ENCODE measurements around the gene HOXA10.

HOXA10 gene

DNA sequence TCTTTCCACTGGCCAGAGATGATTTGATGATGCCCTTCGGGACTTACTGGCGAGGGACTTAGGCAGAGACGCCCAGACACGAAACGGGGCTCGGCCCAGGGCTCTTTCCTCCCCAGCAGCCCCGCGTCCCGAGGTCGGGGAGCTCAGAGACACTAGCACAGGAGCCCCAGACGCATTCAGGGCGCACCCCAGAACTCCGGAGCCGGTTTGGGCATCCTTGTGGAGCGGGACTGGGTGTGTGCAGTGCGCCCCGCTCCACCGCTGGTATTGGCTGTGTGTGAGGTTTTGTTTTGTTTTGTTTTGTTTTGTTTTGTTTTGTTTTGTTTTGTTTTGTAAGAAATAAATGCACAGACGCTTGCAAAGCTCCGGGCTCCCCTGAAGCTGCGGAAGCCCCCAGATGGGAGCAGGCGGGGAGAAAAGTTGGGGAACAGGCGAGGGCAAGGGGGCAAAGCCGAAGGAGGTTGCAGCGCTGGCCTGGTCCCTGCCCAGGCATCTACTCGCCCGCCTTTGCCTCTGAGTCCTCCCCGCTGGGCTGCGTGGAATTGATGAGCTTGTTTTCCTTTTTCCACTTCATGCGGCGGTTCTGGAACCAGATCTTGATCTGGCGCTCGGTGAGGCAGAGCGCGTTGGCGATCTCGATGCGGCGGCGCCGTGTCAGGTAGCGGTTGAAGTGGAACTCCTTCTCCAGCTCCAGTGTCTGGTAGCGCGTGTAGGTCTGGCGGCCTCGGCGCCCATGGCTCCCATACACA, 28.8 kb downstream of the HOXA10 start:
- no peak for DNase-seq (ENCODE audit: low read depth)

DNA sequence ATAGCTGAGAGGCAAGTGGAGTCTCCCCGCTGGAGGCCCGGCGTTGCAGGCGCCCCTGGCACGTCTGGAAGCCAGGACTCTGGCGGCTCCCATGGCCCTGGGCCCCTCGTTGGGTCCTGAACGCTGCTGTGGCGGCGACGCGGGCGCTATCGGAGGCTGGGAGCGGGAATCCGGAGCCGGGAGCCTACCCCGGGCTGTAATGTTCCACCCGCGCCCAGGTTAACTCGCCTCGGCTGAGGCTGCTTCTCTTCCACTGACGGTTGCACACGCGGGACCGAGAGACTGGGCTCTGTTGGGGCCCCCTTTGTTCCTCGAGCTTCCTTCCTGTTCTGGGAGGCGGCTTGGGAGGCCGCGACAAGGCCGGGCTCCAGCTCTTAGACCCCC, 29.3 kb downstream of the HOXA10 start:
- no peak for DNase-seq (ENCODE audit: low read depth)

DNA sequence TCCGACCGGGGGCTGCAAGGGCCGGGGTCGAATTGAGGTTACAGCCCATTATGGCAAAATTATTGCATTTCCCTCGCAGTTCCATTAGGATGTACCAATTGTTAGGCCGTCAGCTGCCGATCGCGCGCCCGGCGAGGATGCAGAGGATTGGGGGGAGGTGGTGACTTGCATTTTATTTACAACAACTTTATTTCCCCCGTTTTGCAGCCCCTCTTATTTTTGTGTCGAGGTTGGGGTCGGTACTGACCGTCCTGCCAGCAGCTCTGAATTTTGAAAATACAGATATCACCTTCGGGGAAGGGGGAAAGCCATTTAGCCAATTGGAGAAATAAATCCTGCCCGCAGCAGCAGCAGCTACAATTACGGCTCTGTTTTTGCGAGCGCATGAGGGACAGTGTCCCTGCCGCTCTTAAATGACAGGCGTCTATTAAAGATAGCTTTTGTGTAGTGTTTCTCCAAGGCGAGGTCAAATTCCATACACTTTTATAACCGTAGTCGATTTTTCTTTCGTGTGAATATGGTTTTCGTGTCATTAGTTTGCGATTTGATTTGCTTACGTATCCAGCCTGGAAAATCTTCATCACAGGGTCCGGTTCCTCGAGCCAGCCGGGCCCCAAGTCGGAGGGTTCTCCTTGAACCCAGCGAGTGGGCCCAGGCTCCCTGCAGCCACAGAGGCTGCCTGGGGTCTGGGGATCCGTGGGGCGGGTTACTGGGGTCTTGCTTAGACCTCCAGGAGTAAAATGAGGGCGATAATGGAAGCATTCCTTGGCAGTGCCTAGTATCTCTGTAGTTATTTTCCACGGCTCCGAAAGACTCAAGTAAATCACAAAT, 30.0 kb downstream of the HOXA10 start:
- DNase-seq (ENCODE audit: low read depth), result no peak

DNA sequence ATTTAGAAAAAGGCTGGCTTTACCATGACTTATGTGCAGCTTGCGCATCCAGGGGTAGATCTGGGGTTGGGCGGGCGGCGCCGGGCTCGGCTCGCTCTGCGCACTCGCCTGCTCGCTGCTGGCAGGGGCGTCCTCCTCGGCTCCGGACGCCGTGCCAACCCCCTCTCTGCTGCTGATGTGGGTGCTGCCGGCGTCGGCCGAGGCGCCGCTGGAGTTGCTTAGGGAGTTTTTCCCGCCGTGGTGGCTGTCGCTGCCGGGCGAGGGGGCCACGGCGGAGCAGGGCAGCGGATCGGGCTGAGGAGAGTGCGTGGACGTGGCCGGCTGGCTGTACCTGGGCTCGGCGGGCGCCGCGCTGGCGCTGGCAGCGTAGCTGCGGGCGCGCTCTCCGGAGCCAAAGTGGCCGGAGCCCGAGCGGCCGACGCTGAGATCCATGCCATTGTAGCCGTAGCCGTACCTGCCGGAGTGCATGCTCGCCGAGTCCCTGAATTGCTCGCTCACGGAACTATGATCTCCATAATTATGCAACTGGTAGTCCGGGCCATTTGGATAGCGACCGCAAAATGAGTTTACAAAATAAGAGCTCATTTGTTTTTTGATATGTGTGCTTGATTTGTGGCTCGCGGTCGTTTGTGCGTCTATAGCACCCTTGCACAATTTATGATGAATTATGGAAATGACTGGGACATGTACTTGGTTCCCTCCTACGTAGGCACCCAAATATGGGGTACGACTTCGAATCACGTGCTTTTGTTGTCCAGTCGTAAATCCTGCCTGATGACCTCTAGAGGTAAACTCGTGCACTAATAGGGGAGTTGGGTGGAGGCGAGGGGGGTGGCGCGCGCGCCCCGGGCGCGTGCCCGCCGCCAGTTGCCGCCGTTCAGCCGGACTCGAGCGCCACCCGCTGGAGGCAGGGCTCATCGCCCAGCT, 30.8 kb downstream of the HOXA10 start, which contains the start of gene HOXA5:
HOXA5 (minus strand) TSS at position 659 of the 927 bp plus-strand sequence; CDS start at position 585, 74 bp downstream.
- DNase-seq (ENCODE audit: low read depth), result no peak

GRCh38 chr7:27142580-27143022, 31.5 kb downstream of the HOXA10 start:
- DNase-seq (ENCODE audit: low read depth), result no peak

DNA sequence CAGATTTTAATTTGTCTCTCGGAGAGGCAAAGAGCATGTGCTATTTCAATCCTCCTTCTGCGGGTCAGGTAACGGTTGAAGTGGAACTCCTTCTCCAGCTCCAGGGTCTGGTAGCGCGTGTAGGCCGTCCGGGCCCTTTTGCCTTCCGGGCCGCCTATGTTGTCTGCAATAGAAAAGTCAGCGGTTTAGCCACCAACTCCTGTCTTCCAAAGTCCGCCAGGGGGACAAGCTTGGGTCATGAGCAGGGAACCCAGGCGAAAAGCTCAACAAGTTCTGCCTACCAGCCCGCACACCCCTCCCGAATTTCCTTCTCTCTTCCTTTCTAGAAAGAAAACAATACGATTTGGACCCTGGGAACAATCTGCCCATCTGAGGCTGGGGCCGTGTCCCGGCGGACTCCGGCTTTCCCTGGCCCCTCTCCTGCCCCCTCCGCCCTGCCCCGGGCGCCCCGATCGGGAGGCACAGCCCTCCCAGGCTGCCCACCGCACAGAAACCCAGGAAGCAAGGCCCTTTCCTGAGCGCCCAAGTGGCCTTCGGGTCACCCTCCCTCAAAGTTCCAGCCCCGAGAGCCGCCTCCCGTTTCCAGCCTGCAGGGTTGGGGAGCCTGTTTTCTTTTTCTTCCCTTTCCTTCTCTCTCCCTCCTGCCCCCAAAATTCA, 32.1 kb downstream of the HOXA10 start:
- DNase-seq (ENCODE audit: low read depth), result no peak

DNA sequence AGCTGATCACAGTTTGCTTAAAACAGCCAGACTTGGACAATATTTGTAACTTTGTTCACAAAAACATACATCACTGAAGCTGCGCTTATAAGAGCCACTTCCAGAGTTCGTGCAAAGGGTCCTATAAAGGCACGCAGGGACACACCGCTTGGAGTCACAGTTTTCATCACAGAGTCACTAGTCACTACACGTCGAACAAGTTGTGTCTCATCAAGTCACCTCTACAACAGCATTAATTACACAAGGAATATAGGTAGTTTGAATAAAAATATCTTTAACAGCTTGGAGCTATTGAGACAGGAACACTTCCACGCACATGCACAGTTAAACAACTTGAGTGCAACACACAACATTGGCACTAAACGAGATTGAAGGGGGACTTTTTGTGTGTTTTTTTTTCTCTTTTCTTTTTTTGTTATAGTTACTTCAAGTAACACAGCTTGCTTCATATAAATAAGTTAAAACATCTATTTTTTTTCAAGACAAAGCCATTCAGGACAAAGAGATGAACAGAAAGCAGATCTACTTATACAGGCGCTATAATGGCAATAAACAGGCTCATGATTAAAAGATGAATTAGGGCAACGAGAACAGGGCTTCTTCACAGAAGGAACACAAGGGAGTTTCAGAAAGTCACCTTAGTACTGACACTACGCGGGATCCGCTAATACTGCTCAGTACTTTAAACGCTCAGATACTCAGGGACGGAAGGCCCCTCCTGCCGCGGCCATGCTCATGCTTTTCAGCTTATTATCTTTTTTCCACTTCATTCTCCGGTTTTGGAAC, 32.8 kb downstream of the HOXA10 start:
- DNase-seq (ENCODE audit: low read depth), result no peak

GRCh38 chr7:27140126-27140857, 33.8 kb downstream of the HOXA10 start:
- no peak for DNase-seq (ENCODE audit: low read depth)

DNA sequence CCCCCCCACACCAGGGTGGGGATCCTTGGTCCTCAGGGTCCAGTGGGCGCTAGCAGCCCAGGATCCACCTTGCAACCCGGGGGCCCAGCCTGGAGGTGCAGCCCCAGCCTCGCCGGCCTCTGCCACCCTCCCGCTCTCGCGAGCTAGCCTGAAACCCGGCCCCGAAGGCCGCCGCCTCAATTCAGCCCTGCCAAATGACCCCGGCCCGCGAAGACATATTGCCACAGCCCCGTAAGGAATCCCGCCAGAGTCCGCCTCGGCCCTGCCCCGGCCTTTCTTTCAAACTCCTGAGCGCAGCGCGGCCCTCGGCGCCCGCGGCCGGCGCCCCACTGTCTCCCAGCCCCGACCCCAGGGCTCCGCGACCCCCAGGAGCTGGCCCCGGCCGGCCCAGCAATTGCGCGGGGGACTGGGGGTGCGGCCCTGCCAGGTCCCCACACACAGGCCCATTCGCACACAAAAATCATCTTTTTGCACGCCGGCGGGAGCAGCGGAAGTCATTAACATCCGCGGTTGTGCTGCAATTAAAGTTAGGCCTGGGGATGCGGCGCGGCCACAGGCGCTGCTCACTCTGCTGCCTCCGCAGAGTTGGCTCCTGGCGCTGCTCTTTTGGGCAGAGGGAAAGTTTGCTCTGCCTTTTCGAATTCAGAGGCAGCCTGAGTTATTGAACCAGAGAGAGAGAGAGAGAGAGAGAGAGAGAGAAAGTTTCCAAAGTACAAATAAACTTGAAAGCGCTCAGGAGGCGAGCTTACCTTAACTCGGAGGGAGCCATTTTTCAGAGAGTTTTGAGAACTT, 34.6 kb downstream of the HOXA10 start:
- DNase-seq (ENCODE audit: low read depth), result no peak

DNA sequence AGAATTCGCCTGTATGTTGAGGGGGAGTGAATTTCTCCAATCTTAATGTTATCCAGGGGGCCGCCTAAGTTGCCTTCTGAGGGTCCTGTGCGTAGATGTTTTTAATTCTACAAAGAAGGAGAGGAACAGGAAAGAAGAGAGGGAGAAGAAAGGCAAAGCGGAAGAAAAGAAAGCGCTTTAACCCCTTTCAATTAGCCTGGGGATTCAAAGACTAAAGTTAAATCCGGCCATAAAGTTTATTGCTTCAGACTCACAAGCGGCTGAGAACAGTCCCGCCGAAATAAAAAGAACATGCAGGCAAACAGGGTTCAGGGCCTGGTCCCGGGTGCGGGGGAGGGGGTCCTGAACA, 35.2 kb downstream of the HOXA10 start:
- no peak for DNase-seq (ENCODE audit: low read depth)

DNA sequence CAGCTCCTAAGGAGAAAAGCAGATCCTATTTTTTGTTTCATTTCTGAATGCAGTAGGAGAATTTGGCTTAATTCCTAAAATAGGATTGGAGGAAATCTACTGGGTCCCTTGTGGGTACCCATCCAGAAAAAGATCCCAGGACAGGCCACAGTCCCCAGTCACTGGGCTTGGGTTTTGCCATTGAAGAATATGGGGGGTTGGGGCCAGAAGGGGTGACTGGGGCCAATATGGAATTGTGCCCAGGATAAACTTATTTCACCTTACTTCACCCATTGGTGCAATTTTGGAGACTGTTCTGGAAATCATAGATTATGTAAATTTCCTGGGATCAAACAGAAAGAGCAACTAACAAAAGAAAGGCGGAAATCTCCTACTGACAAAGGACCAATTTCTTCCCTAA, 35.6 kb downstream of the HOXA10 start:
- no peak for DNase-seq (ENCODE audit: low read depth)

DNA sequence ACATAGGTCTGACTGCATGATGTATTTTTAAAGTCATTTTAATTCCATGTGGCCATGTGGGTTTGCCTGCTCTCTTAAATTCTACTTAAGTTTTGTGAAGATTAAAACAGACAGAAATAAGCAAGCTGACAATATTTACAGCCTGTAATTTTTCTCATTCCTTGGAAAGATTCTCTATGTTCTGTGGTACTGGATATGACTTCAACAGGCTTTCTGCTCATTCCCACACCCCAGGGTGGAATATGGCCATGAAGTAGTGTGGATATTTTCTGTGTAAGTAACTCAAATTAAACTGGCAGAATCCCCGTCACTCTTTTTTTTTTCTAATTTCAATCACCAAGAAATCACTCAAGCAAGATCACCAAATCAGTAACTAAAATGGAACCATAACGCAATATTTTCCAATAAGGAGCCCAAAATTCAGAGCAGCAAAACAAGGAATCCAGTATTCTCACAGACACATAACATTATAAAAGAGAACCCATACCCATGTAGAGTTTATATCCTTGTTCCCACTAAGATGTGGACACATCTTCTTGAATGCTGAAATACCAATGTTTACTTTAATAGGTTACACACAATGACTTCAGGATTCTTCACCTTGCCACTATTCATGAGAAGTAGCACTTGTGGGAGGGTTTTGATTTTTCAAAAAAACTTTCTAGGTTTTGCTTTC, 36.3 kb downstream of the HOXA10 start:
- DNase-seq (ENCODE audit: low read depth), result no peak

- no peak for DNase-seq (ENCODE audit: low read depth)
These were observed 39.7 kb downstream of the HOXA10 start for GRCh38 chr7:27134392-27134791.

- DNase-seq (ENCODE audit: low read depth), result no peak
These were observed 40.5 kb downstream of the HOXA10 start for GRCh38 chr7:27133409-27134231.

- DNase-seq (ENCODE audit: low read depth), result no peak
These were observed 41.1 kb downstream of the HOXA10 start for GRCh38 chr7:27132978-27133377.

DNA sequence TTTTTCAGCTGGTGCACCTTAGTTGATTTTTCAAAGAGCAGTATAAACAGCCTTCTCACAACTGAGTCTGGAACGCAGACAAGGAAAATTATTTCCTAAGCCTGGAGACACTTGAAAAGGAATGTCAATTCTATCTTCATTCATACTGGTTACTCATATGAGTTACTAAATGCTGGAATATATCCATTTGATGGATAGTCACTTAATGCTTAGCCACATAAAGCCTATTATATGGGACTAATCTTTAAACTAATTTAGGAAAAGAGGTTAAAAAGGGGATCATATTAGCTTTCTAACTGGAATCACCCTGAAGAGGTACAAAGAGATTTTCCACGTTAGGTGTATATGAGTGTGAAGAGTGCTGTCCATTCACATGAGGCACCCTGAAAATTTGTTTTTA, 41.9 kb downstream of the HOXA10 start:
- DNase-seq (ENCODE audit: low read depth), result no peak

DNA sequence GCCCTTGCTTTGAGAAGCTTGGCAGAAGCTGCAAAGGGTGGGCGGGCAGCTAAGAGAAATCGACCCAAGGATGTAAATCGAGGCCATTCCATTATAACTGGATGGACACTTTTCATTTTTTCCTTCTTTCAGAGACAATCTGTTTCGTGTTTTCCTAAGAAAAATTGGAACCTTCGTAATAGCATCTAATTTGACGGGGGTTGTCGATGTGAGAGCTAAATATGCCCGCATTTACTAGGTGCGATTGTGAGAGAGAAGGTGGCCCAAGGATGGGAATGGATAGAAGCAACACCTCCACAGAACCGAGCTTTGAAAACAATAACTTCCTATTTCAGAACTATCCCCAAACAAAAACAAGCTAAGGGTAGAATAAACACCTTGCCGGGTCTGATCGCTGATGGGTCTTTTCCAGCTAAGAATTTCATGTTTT, 42.7 kb downstream of the HOXA10 start:
- no peak for DNase-seq (ENCODE audit: low read depth)
